H7 (cell line): ENCODE results near the gene PLEKHJ1. TPM values are rescaled to one million over a fixed set of nuclear protein-coding genes. Genes with fewer than 3 reads are reported as not detected.

Experiments
- DNase-seq: peaks from one replicate; pipeline ENCODE4 v3.0.0; 2012
- H3K27me3 ChIP-seq: 2 replicates; pipeline ENCODE4 v1.6.0; 2011; ENCODE audit warnings: mild to moderate bottlenecking, low read length; ENCODE audit not compliant: control insufficient read depth, insufficient read depth
- H3K36me3 ChIP-seq: replicated peaks from 2 replicates; pipeline ENCODE4 v1.5.1; 2011; ENCODE audit warnings: low read length; ENCODE audit not compliant: control insufficient read depth, insufficient read depth
- H3K4me3 ChIP-seq: 2 replicates; pipeline ENCODE4 v1.5.1; 2011; ENCODE audit warnings: low read depth, mild to moderate bottlenecking, control low read depth, low read length, moderate library complexity; ENCODE audit not compliant: insufficient read depth
- total RNA-seq: library from RNA; depleted of rRNA; stranded (reverse); fragments of >200 nt; shearing (Covaris generic); gene quantifications from 2 replicates; pipeline ENCODE4 v1.2.3, GENCODE V29; 2014

Gene PLEKHJ1
- total RNA-seq, 1 experiment from 2014 or later = 295 TPM

DNA sequence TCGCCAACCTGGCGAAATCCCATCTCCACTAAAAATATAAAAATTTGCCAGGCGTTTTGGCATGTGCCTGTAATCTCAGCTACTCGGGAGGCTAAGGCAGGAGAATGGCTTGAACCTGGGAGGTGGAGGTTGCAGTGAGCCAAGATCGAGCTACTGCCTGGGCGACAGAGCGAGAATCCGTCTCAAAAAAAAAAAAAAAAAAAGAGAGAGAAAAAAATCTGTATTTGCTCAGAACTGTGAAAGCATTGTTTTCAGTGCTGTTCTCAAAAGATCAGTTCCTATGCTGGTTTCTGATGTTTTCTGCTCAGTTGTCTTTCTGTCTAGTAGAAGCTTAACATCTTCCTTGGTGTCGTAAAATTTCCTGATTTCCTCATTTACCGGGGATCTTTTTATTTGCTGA, 3.0 kb upstream of the PLEKHJ1 start:
- no peak overlapping the region for H3K4me3 ChIP-seq
- no peak for DNase-seq

DNA sequence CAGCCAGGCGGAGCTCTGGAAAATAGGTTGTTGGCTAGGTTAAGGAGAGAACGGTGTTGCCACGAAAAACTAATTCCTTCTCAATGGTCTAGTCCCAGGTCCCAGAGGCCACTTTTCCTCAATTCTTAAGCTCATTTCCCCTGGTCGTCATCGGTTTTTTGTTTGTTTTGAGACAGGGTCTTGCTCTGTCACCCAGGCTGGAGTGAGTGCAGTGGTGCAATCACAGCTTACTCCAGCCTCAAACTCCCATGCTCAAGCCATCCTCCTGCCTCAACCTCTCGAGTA, 1.7 kb upstream of the PLEKHJ1 start:
- no peak for DNase-seq
- H3K4me3 ChIP-seq = peak overlapping the region; percentile 93; the same call in 1 of the 2 replicates
- peaks cover 5% of the 10 kb centered on the region for H3K36me3 ChIP-seq
- H3K27me3 ChIP-seq = no peaks in the 10 kb centered on the region

More for the DNA sequence above, 3.0 kb upstream of the PLEKHJ1 start:
- H3K36me3 ChIP-seq = peaks cover 10% of the 10 kb centered on the region
- H3K27me3 ChIP-seq = no peaks in the 10 kb centered on the region

DNA sequence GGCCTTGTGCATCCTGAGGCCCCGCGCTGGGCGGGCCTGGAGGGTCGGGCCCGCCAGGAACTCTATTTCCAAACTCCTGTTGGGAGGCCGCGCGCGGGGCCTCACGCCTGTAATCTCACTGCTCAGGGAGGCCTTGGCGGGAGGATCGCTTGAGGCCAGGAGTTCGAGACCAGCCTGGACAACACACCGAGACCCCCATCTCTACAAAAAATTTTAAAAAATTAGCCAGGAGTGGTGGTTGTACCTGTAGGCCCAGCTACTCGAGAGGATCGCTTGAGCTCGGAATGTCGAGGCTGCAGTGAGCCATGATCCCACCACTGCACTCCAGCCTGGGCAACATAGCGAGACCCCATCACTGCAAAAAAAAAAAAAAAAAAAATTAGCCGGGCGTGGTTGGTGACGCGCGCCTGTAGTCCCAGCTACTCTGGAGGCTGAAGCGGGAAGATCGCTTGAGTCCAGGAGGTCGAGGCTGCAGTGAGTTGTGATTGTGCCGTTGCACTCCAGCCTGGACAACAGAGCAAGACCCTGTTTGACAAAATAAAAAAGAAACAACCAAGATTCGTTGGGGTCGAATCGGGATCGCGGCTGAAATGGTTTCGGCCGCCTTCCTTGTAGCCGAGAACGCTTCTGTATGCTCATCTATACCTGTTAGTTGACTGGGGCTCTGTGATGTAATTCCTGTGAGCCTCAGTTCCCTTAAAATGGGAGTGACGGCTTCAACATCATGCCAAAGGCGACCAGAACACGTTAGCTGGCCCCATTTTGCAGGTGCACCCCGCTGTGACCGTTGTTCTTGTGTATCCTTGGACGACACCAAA, 1.1 kb upstream of the PLEKHJ1 start:
- Histone ChIP-seq H3K27me3 (no peaks in the 10 kb centered on the region), H3K36me3 (peaks cover 3% of the 10 kb centered on the region), H3K4me3 (peak overlapping the region; percentile 93)
- no peak for DNase-seq

DNA sequence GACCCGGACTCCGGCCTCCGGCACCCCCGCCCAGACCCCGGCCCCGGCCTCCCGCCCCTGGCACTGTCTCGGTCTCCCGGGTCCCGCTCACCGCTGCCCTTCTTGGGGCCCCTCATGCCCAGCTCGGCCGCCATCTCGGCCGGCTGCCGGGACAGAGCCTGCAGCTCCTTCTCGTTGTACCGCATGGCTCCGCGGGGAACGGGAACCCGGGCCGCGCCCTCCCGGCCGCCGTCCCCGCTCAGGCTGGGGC, 140 bp downstream of the PLEKHJ1 start:
- Histone ChIP-seq H3K36me3 (peaks cover 3% of the 10 kb centered on the region), H3K27me3 (no peaks in the 10 kb centered on the region), H3K4me3 (peak overlapping the region; percentile 93)
- peak; percentile 100 for DNase-seq

DNA sequence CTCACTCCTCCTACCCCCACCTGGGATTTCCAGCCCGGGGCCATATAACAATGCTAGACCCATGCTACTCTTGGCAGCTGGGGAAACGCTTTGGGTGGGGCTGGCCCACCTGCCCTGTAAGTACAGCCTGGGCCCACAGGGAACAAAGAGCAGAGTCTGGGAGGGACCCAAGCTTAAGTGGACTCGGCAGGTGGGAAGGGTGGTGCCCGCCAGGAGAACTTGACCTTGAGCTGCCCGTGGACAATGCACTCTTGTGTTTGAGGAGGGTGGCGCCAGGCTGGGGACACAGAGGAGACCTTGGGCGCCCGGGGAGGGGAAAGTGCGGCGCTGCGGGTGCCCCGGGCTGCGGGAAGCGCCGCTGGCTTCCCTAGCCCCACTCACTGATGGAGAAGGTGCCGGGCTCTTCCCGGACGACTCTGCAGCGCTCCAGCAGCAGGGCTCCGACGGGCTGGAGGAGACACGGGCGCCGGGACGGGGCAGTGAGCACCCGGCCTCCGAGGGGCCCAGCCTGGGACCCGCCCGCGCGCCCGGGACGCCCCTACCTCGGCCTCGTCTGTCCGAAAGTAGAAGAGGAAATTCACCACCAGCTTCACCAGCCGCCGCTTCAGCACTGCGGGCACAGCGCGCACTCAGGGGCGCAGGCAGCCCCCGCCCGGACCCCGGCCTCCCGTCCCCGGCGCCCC, 607 bp downstream of the PLEKHJ1 start:
- DNase-seq = peak; percentile 82
- H3K36me3 ChIP-seq = peaks cover 3% of the 10 kb centered on the region
- H3K27me3 ChIP-seq = no peaks in the 10 kb centered on the region
- peak overlapping the region; percentile 93 for H3K4me3 ChIP-seq

DNA sequence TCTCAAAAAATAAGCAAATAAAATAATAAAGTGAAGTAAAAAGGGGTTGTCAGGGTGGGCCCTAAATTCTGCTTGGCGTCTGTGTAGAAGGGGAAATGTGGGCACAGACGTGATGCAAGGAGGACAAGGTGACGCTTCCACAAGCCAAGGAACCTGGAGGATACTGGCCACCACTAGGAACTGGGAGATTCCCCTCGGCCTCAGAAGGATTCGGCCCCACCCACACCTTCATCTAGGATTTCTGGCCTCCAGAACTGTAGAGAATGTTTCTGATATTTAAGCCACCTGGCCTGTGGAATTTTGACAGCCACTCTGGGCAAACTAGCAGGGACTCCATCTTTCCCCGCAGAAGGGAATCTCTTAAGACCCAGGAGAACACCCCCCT, 1.1 kb downstream of the PLEKHJ1 start:
- Histone ChIP-seq H3K27me3 (no peaks in the 10 kb centered on the region), H3K4me3 (peak overlapping the region; percentile 93), H3K36me3 (peaks cover 3% of the 10 kb centered on the region)
- no peak for DNase-seq

DNA sequence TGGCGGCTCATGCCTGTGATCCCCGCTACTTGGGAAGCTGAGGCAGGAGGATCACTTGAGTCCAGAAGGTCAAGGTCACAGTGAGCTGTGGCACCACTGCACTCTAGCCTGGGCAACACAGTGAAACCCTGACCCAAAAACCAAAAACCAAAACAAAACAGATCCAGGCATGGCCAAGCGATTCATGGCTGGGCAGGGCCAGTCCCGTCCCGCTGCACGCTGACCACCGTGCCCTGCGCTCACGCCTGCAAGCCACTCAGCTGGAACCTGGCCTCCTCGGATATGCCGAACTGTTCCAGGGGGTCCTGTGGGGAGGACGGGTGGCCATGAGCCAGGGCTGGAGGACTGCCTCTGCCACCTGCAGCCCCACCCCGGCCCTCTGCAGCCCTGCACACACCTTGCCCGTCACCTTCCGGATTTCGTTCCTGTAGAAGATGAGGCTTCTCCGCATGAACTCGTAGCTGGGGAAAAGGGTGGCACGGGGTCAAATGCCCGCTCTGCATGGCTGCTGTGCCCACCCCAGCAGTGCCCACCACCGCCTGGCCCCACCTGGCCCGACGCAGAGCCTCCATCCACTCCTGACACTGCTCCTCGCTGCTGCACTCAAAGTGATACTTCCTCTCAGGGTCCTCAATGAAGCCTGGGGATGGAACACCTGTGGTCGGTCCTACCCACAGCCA, 2.4 kb downstream of the PLEKHJ1 start:
- Histone ChIP-seq H3K36me3 (peaks cover 3% of the 10 kb centered on the region), H3K4me3 (no peak overlapping the region), H3K27me3 (no peaks in the 10 kb centered on the region)
- DNase-seq = no peak

DNA sequence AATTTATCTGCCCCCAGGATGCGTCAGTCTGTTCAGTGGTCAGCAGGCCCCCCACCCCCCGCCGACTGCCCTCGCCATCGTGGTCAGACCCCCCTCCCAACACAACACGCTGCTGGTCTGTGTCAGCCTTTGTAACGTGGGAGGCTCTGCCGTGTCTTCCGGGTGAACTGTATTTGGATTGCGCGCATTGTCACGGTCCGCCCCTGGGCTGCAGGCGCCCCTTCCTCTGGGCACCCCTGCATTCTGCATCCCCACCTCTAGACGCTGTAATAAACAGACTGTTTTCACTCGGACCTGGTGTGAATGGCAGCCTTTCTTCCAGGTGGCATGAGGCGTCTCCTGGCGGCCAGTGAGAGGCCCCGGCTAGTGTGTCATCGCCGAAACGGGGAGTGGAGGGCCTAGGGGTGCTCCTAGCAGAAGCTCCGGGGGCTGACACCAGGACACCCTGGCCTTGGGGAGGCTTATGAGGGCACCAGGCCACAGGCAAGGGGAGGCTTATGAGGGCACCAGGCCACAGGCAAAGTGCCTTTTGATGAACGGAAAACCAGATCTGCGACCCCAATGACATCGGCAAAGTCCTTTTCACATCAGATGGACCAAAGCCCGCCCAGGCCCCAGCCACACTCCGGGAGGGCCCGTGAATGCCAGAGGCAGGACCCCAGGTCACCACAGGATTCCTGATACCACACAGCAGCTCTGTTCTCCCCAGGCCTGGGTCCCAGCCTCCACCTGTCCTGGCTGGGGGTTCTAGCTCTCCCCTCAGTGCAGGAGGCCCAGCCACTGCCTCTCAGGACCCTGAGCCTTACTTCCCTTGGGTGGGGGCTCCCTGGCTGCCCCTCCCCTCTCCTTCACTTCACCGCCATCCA, 3.6 kb downstream of the PLEKHJ1 start:
- Histone ChIP-seq H3K4me3 (no peak overlapping the region), H3K27me3 (no peaks in the 10 kb centered on the region), H3K36me3 (peaks cover 3% of the 10 kb centered on the region)
- no peak for DNase-seq

DNA sequence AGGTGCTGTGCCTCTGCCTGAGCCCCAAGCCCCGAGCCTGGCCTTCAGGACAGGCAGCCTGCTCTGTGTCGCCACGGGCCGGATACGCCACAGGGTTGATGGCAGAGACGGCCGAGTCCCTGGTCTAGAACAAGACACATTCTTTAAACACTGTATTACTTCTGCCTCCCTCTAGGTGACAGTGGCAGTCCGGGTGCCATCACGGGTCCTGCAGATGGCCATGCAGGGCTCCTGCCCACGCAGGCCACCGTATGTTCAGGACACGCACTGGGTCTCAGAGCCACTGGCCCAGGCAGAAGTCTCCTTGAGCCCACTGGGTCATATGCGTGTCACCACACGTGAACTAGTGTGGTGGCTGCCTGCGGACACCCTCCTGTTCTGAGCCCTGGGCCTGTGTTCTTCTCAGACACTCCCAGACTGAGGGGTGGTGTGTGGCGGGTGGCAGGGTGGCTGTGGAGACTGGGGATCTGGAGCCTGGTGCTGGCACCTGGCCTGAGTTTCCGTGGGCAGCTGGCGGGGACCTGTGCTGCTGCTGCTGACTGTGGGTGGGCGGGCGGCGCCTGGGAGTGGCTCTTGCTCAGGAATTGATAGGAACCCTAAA, 4.4 kb downstream of the PLEKHJ1 start:
- H3K36me3 ChIP-seq = peaks cover 3% of the 10 kb centered on the region
- H3K27me3 ChIP-seq = no peaks in the 10 kb centered on the region
- peak; percentile 82 for DNase-seq
- H3K4me3 ChIP-seq = no peak overlapping the region

DNA sequence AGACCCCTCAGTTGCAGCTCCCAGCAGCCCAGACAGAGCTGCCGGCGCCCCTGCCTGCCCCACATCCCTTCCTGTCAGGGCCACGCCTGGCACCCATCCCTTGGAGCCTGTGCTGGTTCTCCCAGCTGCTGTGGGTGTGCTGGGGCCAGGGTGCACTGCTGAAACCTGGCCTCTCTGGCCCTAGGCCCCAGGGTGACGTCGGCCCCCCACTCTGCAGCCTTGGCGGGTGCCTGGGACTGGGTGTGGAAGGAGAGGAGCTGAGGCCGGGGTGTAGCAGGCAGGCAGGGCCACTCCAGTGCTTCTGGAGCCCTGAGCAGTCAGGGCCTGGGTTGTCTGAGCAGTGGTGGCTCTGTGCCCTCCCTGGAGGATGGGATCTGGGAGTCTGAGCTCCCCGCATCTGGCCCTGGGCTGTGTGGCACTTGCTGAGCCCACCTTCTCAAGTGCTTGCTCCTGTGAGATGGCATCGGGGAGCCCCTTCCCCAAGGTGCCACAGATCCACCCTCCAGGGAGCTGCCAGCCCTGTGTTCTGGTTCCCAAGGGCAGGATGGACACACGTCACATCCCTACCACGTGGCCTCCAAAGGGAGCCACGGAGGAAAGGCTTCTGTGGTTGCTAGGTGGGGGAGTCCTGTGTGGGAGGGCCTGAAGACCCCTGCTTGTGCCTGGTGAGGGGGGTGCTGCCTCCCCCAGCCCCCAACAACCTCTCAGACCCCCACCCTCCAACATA, 5.2 kb downstream of the PLEKHJ1 start:
- DNase-seq = no peak
- H3K27me3 ChIP-seq = no peaks in the 10 kb centered on the region
- H3K36me3 ChIP-seq = peaks cover 3% of the 10 kb centered on the region
- no peak overlapping the region for H3K4me3 ChIP-seq

DNA sequence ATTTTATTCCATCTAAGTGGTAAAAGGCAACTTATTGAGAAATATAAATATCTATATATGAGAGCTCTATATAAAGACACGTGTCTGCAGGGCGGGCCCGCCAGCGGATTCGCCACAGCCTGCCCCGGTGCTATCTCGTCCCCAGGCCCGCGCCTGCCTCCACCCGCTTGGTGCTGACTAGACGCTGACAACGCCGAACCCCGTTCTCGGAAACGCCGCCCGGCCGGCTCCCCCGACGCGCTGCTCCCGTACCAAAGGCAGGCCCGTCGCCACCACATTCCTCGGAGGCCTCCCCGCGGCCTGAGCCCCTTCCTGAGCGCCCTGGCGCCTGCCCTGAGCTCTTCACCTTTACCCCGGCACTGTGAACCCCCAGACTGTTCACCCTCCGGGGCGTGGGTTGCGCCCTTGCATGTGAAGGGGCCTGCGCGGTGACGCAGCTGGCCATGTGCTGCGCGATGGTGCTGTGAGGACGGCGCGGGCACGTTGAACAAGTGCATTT, 6.0 kb downstream of the PLEKHJ1 start:
- Histone ChIP-seq H3K4me3 (no peak overlapping the region), H3K27me3 (no peaks in the 10 kb centered on the region), H3K36me3 (peaks cover 5% of the 10 kb centered on the region)
- DNase-seq = peak; percentile 76

DNA sequence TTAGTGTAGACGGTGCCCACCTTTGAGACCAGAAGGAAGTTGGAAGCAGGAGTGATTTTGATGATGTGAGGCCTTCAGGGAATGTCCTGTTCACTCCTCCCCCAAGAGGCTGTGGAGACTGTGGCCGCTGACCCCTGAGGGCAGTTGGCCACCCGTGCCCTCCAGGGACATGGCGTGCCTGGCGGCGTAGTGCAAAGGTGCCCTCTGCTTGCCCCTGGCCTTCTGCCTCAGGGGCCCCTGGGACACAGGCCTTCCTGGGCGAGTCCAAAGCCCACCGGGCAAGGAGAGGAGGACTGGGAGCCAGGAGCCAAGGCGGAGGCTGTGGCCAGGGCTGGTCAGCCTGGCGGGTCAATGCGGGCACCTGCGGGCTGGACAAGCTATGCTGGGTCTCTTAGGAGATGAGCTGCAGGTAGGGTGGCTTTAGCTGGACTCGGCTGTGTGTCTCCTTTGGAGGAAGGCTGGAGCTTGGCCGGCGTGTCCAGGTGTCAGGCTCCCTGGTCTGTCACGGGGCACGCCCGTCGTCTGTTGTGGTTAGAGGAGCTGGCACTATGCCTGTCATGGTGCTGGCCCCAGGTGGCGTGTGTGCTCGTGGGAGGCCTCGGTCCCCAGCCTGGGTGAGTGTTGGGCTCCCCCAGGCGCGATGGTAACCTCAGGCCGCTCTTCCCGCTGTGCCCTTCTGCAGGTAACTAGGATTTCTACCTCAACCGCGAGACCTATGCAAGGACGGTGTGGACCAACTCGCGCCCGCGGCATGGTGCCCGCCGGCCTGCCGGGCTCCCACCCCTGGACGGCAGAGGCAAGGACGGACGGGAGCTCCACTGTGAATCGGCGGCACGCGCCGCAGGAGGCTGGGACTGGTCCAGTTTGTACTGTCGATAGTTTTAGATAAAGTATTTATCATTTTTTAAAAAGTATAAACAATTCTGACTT, 6.8 kb downstream of the PLEKHJ1 start:
- peaks cover 8% of the 10 kb centered on the region for H3K36me3 ChIP-seq
- DNase-seq = peak; percentile 68
- no peaks in the 10 kb centered on the region for H3K27me3 ChIP-seq
- H3K4me3 ChIP-seq = no peak overlapping the region
